Posterior cingulate gyrus (tissue), 11 donors: ENCODE results near the gene SENP3.
A peak's percentile ranks its signal among the peaks of the same experiment; 100 is the strongest.
"Not testable (repeated sequence)": the region's sequence is repeated elsewhere in the genome, so short reads cannot be mapped to it uniquely, and the experiment has no call there.

Source experiments
- DNase-seq, 10 donors: peaks; one replicate each; pipeline versions ENCODE4 v3.0.0 to v3.0.0-alpha.2; 2020 to 2021; ENCODE audit warnings: mixed read lengths in 3 of 10
- intact Hi-C: fragments of 100-400 bp; cut with DNase I; formaldehyde crosslinking; loops from one replicate; pipeline ENCODE4 v1.15.1; 2023

The SENP3 gene

GRCh38 chr17:7589204-7589868 is 27.6 kb downstream of the SENP3 start:
- intact Hi-C loops: loop anchor here (10.0 kb wide), 1 partner anchor 155 kb away; the partner anchor contains the start of genes FGF11 and TMEM102
- peak; percentile 74 to 98 (median 88) for DNase-seq

DNA sequence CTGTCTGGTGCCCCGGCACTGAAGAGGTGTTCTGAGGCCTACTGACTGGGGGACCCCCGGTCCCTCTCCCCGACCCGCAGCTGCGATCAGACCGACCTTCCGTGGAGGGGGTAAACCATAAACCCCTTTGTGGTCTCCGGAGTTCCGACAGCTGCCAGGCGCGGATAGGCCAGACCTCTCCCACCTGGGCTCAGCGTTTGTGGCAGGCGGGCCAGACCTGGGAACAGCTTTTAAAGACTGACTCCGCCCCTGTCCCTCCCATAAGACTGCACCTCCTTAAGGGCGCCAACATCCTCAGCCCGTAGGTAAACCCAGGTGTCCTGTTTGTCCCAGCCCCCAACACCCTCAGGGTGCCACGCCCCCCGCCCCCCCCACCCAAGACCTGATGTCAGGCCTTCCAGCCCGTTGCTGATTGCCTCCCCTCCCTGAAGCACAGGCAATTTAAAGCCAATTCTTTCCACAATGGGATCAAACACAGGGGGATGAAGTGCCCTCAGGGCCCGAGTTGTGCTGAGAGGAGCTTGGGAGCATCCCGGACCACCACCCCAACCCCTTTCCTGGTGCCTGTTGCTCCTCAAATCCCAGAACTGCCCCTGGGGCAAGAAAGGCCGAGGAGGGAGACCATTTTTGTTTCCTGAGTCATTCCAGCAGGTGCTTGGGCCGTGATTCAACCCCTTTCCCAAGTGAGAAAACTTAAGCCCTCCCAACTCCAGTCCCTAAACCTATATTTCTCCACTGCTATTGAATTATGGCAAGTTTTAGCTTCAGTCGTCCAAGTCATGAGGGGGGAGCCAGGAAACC is 28.4 kb downstream of the SENP3 start, which contains the start of gene SOX15:
SOX15 (minus strand) TSS at position 204 of the 801 bp plus-strand sequence. CDS start 418 bp downstream, outside the sequence.
- intact Hi-C loops: loop anchor here (10.0 kb wide), 1 partner anchor 155 kb away; the partner anchor contains the start of genes FGF11 and TMEM102
- peak in 1 of 10 donors; percentile 81 for DNase-seq

DNA sequence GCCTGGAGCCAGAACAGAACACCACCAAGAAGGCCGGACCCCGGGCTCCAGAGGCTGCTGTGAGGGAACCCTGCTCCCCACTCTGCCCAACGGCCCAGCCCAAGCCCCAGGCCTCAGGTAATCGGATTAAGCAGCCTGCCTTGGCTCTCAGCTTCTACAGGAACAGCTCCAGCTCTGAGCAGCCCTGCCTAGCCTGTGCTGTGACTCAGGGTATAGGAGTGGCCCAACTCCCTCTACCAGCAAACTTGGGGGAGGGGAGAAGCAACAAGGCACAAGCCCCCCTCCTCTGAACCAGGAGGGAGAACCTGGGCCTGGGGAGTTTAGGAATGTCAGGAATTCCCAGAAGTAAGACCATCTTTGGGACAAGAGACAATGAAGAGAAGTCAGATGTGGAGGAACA is 29.0 kb downstream of the SENP3 start:
- peak in 1 of 10 donors; percentile 42 for DNase-seq
- intact Hi-C loops: no loop called here

- peak in 1 of 10 donors; percentile 8 for DNase-seq
- intact Hi-C loops: no loop called here
Observed at GRCh38 chr17:7591596-7591995, 29.9 kb downstream of the SENP3 start.

- DNase-seq: peak in 1 of 10 donors; percentile 62
- intact Hi-C loops: no loop called here
Observed at GRCh38 chr17:7592422-7593021, 30.8 kb downstream of the SENP3 start.

- DNase-seq: peak in 1 of 10 donors; percentile 80
- intact Hi-C loops: no loop called here
Observed at GRCh38 chr17:7593296-7593695, 31.6 kb downstream of the SENP3 start.

GRCh38 chr17:7597561-7597960 is 35.8 kb downstream of the SENP3 start:
- intact Hi-C loops: not testable (repeated sequence)

DNA sequence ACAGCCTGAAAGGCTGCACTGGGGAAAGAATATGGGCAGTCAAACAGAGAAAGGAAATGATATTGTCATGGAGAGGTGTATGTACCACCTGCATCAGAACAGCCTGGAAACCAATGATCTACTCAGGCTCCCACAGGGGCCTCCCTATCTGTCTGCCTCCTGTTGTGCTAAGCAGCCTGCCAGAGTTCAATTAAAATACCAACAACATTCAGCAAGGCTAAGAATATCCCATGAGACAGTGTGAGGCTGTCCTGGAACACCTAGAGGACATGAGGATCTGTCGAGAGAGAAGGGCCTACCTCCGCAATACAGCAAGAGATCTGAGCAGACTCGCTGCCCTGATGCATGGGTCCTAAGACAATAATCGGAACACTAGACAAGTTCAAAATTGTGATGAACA is 44.6 kb downstream of the SENP3 start:
- intact Hi-C loops: no loop called here
- DNase-seq: no peak

More at GRCh38 chr17:7597561-7597960, 35.8 kb downstream of the SENP3 start:
- DNase-seq: peak in 1 of 10 donors; percentile 17

DNA sequence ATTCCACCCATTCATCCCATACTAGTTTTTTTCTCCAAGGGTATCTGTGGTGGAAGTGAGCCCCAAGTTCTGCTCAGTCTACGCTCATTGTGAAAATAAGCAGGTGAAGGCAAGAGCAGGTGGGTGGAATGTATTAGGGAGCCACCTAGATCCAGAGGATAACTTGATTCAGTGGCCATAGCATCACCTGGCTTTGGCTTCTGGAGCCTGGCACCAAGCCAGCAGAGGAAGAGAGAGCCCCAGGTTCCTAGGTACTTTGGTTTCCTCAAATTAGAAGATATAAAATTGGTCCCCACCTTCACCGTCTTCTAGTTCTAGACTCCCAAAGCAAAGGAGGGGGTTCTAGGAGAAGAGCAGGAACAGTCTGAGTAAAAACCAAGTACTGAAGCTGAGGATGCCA is 48.9 kb downstream of the SENP3 start:
- intact Hi-C loops: no loop called here
- DNase-seq: peak in 1 of 10 donors; percentile 62

DNA sequence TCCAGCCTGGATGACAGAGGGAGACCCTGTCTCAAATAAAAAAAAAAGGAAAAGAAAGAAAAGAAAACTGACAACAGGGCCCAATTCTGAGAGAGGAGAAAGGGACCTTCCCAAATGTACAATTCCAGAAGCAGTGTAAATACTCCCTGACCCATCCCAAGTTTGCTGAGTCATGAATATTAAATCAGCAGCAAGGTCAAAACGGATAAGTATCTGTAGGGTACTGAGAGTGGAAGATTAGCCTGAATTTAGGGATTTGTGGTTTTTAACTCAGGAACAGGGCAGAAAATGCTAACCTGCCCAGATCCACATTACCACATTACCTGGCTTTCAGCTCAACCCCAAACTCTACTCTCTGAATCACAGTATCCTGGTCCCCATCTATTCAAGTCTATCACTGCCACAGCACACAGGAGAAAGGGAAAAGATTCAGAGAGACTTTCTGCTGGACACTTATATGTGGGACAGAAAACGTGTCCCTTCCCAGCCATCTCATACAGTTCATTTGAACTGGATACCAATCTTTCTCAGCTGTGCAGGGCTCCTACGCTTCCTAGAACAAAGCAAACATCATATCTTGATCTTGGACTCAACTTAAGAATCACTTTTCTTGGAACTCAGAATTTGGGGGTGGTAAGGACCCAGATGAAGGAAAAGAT is 50.0 kb downstream of the SENP3 start:
- no peak for DNase-seq
- intact Hi-C loops: no loop called here

GRCh38 chr17:7612294-7612640 is 50.5 kb downstream of the SENP3 start:
- no peak for DNase-seq
- intact Hi-C loops: no loop called here

- intact Hi-C loops: loop anchor here (2.0 kb wide), 1 partner anchor 73 kb away; the partner anchor contains the start of gene TP53
- DNase-seq: no peak
Observed at GRCh38 chr17:7613769-7614424, 52.2 kb downstream of the SENP3 start.

DNA sequence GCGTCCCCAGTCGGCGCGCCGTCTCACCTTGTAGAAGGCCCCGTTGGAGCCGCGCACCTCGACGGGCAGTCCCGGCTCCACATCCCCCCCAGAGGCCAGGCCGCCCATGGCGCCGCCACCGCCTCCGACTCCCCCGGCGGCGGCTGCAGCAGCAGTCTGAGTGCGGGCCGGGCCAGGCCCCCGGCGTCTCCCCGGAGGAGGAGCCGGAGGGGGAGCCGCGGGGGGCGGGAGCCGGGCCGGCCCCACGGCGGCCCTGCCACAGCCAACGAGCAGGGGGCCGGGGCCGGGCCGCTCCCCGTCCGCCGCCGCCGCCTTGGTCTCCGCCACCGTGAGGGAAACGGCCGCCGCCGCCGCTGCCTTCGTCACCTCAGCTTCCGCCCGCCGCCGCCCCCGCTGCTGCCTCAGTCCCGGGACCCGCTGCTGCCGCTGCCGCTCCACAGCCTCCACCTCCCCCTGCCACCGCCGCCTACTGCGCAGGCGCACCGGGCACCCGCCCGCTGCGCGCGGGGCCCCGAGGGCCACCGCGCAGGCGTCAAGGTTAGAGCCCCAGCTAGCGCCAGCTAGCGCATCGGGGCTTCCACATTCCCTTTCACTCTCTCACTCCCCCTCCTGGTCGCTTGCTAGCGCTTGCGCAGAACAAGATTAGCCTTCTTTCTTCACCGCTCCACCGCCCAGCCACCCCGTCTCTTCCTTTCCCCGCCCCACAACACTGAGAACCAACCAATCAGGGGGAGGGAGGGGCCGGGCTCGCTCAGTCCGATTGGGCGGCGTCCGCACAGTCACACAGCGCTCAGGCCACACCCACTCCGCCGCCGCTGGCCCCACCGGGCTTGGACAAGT is 52.9 kb downstream of the SENP3 start, which contains the start of gene FXR2:
FXR2 (minus strand) TSS at position 473 of the 840 bp plus-strand sequence; CDS start at position 108, 365 bp downstream.
- intact Hi-C loops: loop anchor here (2.0 kb wide), 1 partner anchor 72 kb away; the partner anchor contains the start of gene TP53
- peak; percentile 99 to 100 (median 100) for DNase-seq

GRCh38 chr17:7615265-7615747 is 53.6 kb downstream of the SENP3 start:
- no peak for DNase-seq
- intact Hi-C loops: loop anchor here (2.0 kb wide), 1 partner anchor 71 kb away; the partner anchor contains the start of gene TP53

GRCh38 chr17:7618608-7619007 is 56.9 kb downstream of the SENP3 start:
- intact Hi-C loops: no loop called here
- no peak for DNase-seq

DNA sequence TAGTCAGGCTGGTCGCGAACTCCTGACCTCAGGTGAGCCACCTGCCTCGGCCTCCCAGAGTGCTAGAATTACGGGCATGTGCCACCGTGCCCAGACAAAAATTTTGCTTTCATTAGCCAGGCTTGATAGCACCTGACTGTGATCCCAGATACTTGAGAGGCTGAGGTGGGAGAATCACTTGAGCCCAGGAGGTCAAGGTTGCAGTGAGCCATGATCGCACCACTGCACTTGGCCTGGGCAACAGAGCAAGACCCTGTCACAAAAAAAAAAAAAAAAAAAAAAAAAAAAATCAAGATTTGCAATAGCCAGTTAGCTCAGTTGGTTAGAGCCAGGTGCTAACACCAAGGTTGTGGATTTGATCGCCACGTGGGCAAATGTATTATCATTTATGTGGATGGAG is 59.1 kb downstream of the SENP3 start:
- intact Hi-C loops: no loop called here
- peak in 1 of 10 donors; percentile 49 for DNase-seq
